ENCODE results near the gene MAML3. TPM values are rescaled to one million over a fixed set of nuclear protein-coding genes. Genes with fewer than 3 reads are reported as not detected.

MAML3 gene
- total and polyA plus RNA-seq, 12 donors, result 1.1 to 4.6 (median 2.6) TPM

DNA sequence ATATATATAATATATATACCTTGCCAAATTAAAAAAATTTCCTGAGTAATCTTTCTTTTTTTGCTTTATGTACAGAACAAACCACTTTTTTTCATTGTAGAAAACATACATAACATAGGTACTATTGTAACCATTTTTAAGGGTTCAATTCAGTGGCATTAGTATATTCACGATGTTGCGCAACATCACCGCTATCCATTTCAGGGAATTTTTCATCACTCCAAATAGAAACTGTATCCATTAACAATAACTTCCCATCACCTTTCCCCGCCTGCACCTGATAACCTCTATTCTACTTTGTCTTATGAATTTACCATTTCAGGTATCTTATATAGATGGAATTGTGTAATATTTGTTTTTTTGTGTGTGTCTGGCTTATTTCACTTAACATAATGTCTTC, 363.7 kb downstream of the MAML3 start:
- H3K27ac ChIP-seq, result no peak overlapping the region
- ATAC-seq (no peak), DNase-seq (no peak)
- TF ChIP-seq, protein P1, sequence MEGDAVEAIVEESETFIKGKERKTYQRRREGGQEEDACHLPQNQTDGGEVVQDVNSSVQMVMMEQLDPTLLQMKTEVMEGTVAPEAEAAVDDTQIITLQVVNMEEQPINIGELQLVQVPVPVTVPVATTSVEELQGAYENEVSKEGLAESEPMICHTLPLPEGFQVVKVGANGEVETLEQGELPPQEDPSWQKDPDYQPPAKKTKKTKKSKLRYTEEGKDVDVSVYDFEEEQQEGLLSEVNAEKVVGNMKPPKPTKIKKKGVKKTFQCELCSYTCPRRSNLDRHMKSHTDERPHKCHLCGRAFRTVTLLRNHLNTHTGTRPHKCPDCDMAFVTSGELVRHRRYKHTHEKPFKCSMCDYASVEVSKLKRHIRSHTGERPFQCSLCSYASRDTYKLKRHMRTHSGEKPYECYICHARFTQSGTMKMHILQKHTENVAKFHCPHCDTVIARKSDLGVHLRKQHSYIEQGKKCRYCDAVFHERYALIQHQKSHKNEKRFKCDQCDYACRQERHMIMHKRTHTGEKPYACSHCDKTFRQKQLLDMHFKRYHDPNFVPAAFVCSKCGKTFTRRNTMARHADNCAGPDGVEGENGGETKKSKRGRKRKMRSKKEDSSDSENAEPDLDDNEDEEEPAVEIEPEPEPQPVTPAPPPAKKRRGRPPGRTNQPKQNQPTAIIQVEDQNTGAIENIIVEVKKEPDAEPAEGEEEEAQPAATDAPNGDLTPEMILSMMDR (IDR thresholded peaks at IDR 0.05), result no peak
- H3K4me1 ChIP-seq, result peaks cover 0 to 30% (median 5%) of the 10 kb centered on the region in 9 donors
- H3K4me3 ChIP-seq, result no peak overlapping the region
- H3K9me3 ChIP-seq, result no peaks in the 10 kb centered on the region
- no peaks in the 10 kb centered on the region for H3K27me3 ChIP-seq
- 97% methylated on average over 4 of the region's 4 CpGs for WGBS, 2 donors
- intact Hi-C loops (cut with DNase I), result no loop called here
- no peaks in the 10 kb centered on the region for H3K36me3 ChIP-seq

DNA sequence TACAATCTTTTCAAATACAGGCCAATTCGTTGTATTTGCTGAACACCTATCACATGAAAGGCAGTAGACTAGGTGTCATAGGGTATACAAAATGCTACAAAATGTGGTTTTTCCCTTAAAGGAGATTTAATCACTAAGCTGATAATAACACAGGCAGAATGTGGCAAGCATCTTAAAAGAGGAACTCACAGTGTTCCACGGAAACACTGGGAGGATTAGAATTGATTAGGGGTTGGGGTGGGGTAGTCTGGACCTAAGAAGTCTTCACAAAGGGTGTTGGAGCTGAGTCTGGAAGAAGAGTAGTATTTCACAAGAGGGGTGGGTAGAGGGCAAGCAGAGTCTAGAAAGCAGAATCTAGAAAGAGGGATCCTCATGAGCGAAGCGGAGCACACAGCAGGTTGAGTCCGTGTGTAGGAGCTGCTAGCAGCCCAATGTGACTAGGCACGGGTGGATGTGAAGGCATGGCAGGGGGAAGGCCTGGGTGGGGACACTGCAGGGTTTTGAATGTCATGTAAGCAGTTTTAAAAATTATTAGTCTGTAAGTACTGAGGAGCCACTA, 364.8 kb downstream of the MAML3 start:
- no peak for DNase-seq
- 96 to 98% methylated on average over 6 of the region's 6 CpGs for WGBS, 2 donors
- Histone ChIP-seq H3K4me3 (no peak overlapping the region), H3K36me3 (no peaks in the 10 kb centered on the region), H3K9me3 (no peaks in the 10 kb centered on the region), H3K27ac (no peak overlapping the region), H3K27me3 (no peaks in the 10 kb centered on the region), H3K4me1 (peaks cover 0 to 19% (median 4%) of the 10 kb centered on the region in 9 donors)
- TF ChIP-seq, protein P1 (IDR thresholded peaks at IDR 0.05), result no peak
- no peak for ATAC-seq
- intact Hi-C loops (cut with DNase I), result no loop called here

DNA sequence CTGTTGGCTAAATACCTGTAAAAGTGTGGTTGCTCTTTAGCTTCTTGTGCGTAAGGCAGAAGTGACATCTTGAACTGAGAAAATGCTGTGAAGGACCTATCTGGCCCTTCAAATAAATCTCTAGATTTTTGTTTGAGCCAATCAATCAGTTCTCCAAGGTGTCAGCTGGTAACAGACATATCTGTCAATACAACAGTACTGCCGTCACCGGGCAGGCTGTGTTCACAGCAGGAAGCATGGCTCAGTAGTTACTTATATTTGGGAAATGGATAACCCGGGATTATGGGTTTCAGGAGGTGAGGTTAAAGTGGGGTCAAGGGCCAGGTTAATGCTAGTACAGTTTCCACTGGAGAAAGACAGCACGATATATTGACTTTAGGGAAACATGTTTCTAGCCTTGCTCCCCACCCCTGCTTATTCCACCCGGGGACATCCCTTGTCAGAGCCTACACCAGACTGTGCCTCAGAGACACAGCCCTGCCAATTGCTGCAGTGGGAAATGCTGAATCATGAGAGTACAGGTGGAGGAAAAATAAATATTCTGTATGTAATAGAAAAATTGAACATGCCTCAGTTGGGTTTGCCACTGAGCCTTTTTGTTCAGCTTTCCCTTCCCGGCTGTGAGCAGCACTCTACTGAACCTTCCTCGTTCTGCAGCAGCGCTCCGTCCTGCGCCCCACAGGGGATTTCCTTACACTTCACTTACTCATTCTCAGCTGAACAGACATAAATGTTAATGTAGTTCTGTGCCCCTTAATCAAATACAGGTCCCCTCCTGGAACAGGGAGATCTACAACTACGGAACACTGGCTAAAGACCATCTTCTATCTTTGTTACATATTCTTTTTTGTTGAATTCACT, 367.3 kb downstream of the MAML3 start:
- Histone ChIP-seq H3K4me3 (no peak overlapping the region), H3K4me1 (peaks cover 0 to 13% (median 4%) of the 10 kb centered on the region in 9 donors), H3K9me3 (no peaks in the 10 kb centered on the region), H3K27ac (no peak overlapping the region), H3K36me3 (no peaks in the 10 kb centered on the region), H3K27me3 (no peaks in the 10 kb centered on the region)
- no peak for ATAC-seq
- WGBS, 2 donors, result 93 to 95% methylated on average over 12 of the region's 12 CpGs
- DNase-seq, result no peak
- intact Hi-C loops (cut with DNase I), result no loop called here
- TF ChIP-seq, protein P1 (IDR thresholded peaks at IDR 0.05), result no peak

DNA sequence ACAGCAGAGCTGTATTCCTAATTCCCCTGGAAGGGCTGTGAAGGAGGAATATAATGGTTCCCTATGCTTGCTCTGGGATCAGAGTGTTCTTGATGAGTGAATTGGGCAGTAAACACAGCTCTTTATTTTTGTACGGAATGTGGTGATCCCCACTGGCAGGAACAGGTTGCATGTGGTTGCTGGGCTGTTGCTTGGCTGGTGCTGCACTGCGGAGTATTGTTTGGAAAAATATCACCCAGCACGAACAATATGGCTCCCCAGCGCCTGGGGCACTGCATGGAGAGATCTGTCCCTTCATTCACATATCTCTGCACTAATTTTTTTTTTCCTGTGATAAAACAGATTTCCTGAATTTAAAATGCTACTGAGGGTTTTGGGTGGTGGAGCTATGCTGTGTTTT, 368.6 kb downstream of the MAML3 start:
- H3K27ac ChIP-seq, result no peak overlapping the region
- 95 to 98% methylated on average over 4 of the region's 4 CpGs for WGBS, 2 donors
- no peak for ATAC-seq

More for the DNA sequence above, 368.6 kb downstream of the MAML3 start:
- Histone ChIP-seq H3K36me3 (no peaks in the 10 kb centered on the region), H3K9me3 (no peaks in the 10 kb centered on the region), H3K4me3 (no peak overlapping the region), H3K4me1 (peaks cover 0 to 8% (median 0%) of the 10 kb centered on the region in 9 donors), H3K27me3 (no peaks in the 10 kb centered on the region)
- intact Hi-C loops (cut with DNase I), result loop anchor here in 1 of 10 donors (1.0 kb wide), 1 partner anchor 11 kb away; no protein-coding TSS in a partner anchor
- no peak for DNase-seq
- TF ChIP-seq, protein P1 (IDR thresholded peaks at IDR 0.05), result no peak

All from heart right ventricle (tissue), 16 donors.